Osteoblast (primary cell): Measurements from ENCODE around the gene MELTF. TPM values are rescaled to one million over a fixed set of nuclear protein-coding genes. Genes with fewer than 3 reads are reported as not detected.
A peak's percentile ranks its signal among the peaks of the same experiment; 100 is the strongest.

ENCODE experiments used
- DNase-seq: peaks from one replicate; pipeline ENCODE4 v3.0.0; 2011; ENCODE audit warnings: low spot score, mixed read lengths; ENCODE audit not compliant: insufficient read length; ENCODE audit errors: missing footprints
- H2AFZ ChIP-seq: 2 replicates; pipeline ENCODE4 v1.6.0; 2011; ENCODE audit warnings: mild to moderate bottlenecking, low read length
- H3K27ac ChIP-seq: 2 replicates; pipeline ENCODE4 v1.5.1; 2011; ENCODE audit warnings: mild to moderate bottlenecking, low read depth, low read length, moderate library complexity
- H3K27me3 ChIP-seq: 2 replicates; pipeline ENCODE4 v1.6.0; 2012; ENCODE audit warnings: mild to moderate bottlenecking, control low read depth, inconsistent platforms, low read length, moderate library complexity; ENCODE audit not compliant: insufficient read depth
- H3K36me3 ChIP-seq: 2 replicates; pipeline ENCODE4 v1.5.1; 2011; ENCODE audit warnings: mild to moderate bottlenecking, low read length, control low read depth, moderate library complexity; ENCODE audit not compliant: insufficient read depth
- H3K4me1 ChIP-seq: 2 replicates; pipeline ENCODE4 v1.5.1; 2011; ENCODE audit warnings: mild to moderate bottlenecking, low read length, control low read depth, moderate library complexity; ENCODE audit not compliant: insufficient read depth
- H3K4me2 ChIP-seq: 2 replicates; pipeline ENCODE4 v1.6.0; 2011; ENCODE audit warnings: mild to moderate bottlenecking, low read length; ENCODE audit not compliant: insufficient read depth
- H3K4me3 ChIP-seq: fragments of 200-600 bp; sonication (generic); 3 replicates; pipeline ENCODE4 v1.5.1; 2012; ENCODE audit warnings: mild to moderate bottlenecking, low read length, inconsistent platforms; ENCODE audit not compliant: insufficient read depth
- H3K79me2 ChIP-seq: 2 replicates; pipeline ENCODE4 v1.6.0; 2012; ENCODE audit warnings: mild to moderate bottlenecking, low read length, control low read depth, inconsistent platforms; ENCODE audit not compliant: insufficient read depth
- H3K9me3 ChIP-seq: 2 replicates; pipeline ENCODE4 v1.5.1; 2011; ENCODE audit warnings: low read depth, low read length, control low read depth
- H4K20me1 ChIP-seq: 2 replicates; pipeline ENCODE4 v1.6.0; 2012; ENCODE audit warnings: mild to moderate bottlenecking, low read length, control low read depth; ENCODE audit not compliant: insufficient read depth
- total RNA-seq: library from RNA; depleted of rRNA; stranded (reverse); fragments of >200 nt; gene quantifications from 2 replicates; pipeline ENCODE4 v1.2.3, GENCODE V29; 2012
- TF ChIP-seq, protein P1 (sequence below): IDR thresholded peaks from 2 replicates; pipeline ENCODE4 v1.5.1; 2011; ENCODE audit warnings: mild to moderate bottlenecking, low read depth, low read length, moderate library complexity; ENCODE audit errors: extremely low read depth

The MELTF gene
- total RNA-seq, 1 donor, result 5.1 TPM

DNA sequence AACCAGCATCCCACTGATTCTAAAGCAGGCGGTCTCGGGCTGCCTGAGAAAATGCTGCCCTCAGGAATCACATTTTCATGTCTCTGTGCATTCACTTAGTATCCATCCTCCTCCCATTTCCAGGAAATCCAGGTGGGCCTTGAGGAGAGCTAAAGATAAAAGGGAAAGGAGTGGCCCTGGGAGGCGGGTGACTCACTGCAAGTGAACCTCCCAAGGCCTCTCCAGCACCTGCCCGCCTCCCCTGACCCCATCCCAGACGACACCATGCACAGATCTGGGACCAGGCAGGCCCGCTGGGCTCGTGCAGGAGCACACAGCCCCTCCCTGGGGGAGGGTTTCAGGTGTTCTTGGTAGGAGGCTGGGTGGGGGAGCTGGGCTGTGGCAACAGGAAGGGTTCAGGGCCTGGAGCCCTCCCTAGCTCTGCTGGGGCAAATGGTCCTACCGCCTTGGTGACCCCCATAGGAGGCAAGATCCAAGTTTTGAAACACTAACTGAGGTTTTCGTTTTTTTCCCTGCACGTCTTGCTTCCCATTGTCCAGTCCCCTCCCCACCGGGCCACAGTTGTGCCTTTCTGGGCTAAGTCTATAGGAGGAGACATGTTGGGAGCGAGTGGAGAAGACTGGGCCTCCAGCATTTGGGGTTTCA, 22.2 kb downstream of the MELTF start:
- no peak overlapping the region for H3K27ac ChIP-seq
- no peaks in the 10 kb centered on the region for H3K9me3 ChIP-seq
- peak; percentile 67 for DNase-seq
- H3K4me3 ChIP-seq, result no peak overlapping the region
- H3K79me2 ChIP-seq, result no peaks in the 10 kb centered on the region
- H4K20me1 ChIP-seq, result no peaks in the 10 kb centered on the region
- TF ChIP-seq, protein P1, sequence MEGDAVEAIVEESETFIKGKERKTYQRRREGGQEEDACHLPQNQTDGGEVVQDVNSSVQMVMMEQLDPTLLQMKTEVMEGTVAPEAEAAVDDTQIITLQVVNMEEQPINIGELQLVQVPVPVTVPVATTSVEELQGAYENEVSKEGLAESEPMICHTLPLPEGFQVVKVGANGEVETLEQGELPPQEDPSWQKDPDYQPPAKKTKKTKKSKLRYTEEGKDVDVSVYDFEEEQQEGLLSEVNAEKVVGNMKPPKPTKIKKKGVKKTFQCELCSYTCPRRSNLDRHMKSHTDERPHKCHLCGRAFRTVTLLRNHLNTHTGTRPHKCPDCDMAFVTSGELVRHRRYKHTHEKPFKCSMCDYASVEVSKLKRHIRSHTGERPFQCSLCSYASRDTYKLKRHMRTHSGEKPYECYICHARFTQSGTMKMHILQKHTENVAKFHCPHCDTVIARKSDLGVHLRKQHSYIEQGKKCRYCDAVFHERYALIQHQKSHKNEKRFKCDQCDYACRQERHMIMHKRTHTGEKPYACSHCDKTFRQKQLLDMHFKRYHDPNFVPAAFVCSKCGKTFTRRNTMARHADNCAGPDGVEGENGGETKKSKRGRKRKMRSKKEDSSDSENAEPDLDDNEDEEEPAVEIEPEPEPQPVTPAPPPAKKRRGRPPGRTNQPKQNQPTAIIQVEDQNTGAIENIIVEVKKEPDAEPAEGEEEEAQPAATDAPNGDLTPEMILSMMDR, result no peak
- peaks cover 4% of the 10 kb centered on the region for H3K4me1 ChIP-seq
- H2AFZ ChIP-seq, result no peak overlapping the region
- H3K36me3 ChIP-seq, result no peaks in the 10 kb centered on the region
- no peaks in the 10 kb centered on the region for H3K27me3 ChIP-seq
- H3K4me2 ChIP-seq, result no peak overlapping the region

DNA sequence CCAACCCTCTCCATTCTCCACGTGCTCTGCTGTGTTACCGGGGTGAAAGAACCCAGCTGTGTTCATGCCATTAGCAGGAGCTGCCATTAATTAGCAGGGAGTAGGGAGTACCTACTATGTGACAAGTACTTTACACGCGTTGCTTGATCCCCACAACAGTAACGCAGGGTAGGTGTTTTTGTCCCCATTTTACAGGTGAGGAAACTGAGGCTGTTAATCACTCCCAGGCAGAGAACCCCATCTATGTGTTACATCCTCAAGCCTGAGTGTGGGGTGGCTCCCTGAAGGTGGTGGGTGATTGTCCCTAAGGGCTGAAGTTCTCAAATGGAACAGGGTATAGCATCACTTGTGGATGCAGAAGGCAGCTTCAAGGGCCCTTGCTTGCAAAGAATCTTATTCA, 22.8 kb downstream of the MELTF start:
- Histone ChIP-seq H3K4me2 (no peak overlapping the region), H3K79me2 (no peaks in the 10 kb centered on the region), H3K27ac (no peak overlapping the region), H3K36me3 (no peaks in the 10 kb centered on the region), H3K9me3 (no peaks in the 10 kb centered on the region), H2AFZ (no peak overlapping the region), H3K4me3 (no peak overlapping the region), H3K27me3 (no peaks in the 10 kb centered on the region), H3K4me1 (peaks cover 8% of the 10 kb centered on the region), H4K20me1 (no peaks in the 10 kb centered on the region)
- peak; percentile 84 for DNase-seq
- TF ChIP-seq, protein P1, result no peak

DNA sequence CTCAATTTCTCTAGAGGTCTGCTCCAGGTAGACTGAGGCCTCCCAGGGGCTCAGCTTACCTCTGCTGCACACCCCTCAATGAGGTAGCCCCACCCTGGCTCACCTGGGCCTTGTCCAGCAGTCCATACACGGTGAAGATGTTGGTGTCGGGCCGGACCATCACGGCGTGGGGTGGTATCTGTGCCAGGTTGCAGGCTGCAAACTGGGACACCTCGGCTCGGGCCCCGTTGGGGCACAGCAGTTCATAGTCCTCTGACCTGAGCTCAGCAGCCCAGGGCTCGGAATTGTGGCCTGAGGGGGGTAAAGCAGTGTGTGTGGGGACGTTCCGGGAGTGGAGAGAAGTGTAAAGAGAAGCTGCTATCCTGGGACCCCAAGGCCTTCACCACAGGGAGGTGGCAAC, 23.2 kb downstream of the MELTF start:
- Histone ChIP-seq H4K20me1 (no peaks in the 10 kb centered on the region), H3K27ac (no peak overlapping the region), H3K9me3 (no peaks in the 10 kb centered on the region), H3K4me3 (no peak overlapping the region), H3K27me3 (no peaks in the 10 kb centered on the region), H2AFZ (no peak overlapping the region), H3K4me2 (no peak overlapping the region), H3K36me3 (no peaks in the 10 kb centered on the region), H3K79me2 (no peaks in the 10 kb centered on the region), H3K4me1 (peaks cover 8% of the 10 kb centered on the region)
- peak; percentile 68 for DNase-seq
- TF ChIP-seq, protein P1, result no peak

DNA sequence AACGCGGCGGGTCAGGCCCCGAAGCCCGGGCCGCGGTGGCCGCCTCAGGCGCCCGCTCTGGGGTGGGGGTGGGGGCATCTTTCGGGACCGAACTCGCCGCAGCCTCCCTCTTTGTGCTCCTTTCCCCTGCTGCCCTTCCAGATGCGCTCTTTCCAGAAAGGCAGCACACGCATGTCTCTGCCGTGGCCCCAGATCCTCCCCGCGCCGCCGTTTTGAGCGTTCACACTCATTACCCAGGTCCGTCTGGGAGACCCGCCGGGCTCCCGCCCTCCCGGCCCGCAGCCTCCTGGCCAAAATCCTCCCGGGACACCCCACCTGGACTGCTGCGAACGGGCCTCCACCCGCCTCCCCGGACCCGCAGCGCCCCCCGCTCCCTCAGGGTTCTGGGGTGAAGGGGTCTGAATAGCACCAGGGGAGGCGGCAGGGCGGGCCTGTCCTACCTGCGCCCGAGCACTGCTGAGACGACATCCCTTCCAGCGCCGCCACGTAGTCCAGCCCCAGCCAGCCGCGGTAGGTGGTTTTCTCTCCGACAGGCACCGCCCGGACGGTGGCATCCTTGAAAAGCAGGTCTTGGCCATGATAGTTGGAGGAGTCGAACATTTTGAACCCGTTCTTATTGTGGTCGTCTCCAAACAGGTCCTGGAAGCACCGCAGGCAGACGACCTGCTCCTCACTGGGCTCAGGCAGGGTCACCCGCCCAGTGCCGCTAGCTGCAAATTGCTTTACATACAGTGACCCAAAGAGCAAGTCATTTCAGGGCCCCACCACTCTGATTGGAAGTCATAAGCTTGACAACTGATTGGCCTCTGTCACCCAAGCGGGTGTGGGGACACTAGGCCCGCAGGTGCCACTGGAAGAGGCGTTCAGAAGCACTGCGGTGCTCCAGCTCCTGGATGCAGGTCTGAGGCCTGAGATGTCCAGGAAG, 25.9 kb downstream of the MELTF start:
- TF ChIP-seq, protein P1, result no peak
- H3K36me3 ChIP-seq, result no peaks in the 10 kb centered on the region

More for the DNA sequence above, 25.9 kb downstream of the MELTF start:
- H3K9me3 ChIP-seq, result no peaks in the 10 kb centered on the region
- H3K4me3 ChIP-seq, result peak overlapping the region; percentile 69
- H2AFZ ChIP-seq, result peak overlapping the region; percentile 56
- H4K20me1 ChIP-seq, result no peaks in the 10 kb centered on the region
- H3K27me3 ChIP-seq, result no peaks in the 10 kb centered on the region
- H3K27ac ChIP-seq, result no peak overlapping the region
- no peak for DNase-seq
- peaks cover 8% of the 10 kb centered on the region for H3K4me1 ChIP-seq
- peak overlapping the region; percentile 75 for H3K4me2 ChIP-seq
- H3K79me2 ChIP-seq, result no peaks in the 10 kb centered on the region
